Ectodermal cell (in vitro differentiated cells): ENCODE results near the gene RIMBP3C.
"Not testable (repeated sequence)": the region's sequence is repeated elsewhere in the genome, so short reads cannot be mapped to it uniquely, and the experiment has no call there.

Source experiments
- H3K27ac ChIP-seq: 2 replicates; pipeline ENCODE4 v1.7.0; 2013; ENCODE audit warnings: mild to moderate bottlenecking, low read depth, low read length; ENCODE audit not compliant: insufficient read depth, poor library complexity, severe bottlenecking
- H3K27me3 ChIP-seq: 2 replicates; pipeline ENCODE4 v1.7.0; 2013; ENCODE audit warnings: mild to moderate bottlenecking, low read length; ENCODE audit not compliant: insufficient read depth, control insufficient read depth, poor library complexity, severe bottlenecking
- H3K36me3 ChIP-seq: one replicate; pipeline ENCODE4 v1.7.0; 2013; ENCODE audit warnings: low read length; ENCODE audit not compliant: control insufficient read depth, insufficient read depth
- H3K4me1 ChIP-seq: one replicate; pipeline ENCODE4 v1.7.0; 2013; ENCODE audit warnings: low read length; ENCODE audit not compliant: control insufficient read depth, insufficient read depth
- H3K4me3 ChIP-seq: 2 replicates; pipeline ENCODE4 v1.7.0; 2013; ENCODE audit warnings: low read depth, low read length, control low read depth; ENCODE audit not compliant: insufficient read depth
- H3K9me3 ChIP-seq: 2 replicates; pipeline ENCODE4 v1.7.0; 2013; ENCODE audit warnings: mild to moderate bottlenecking, low read length, moderate library complexity; ENCODE audit not compliant: control insufficient read depth
- WGBS, 2 experiments: methylation state at CpG; one replicate each; pipeline ENCODE4 v1.1.7; 2013; ENCODE audit warnings: missing lambda C conversion rate in 2 of 2; 5-methylcytosine and 5-hydroxymethylcytosine counted together

RIMBP3C gene

GRCh38 chr22:21571679-21572078 lies 20.4 kb upstream of the RIMBP3C start:
- WGBS, 2 experiments, result 93 to 96% methylated on average over 4 of the region's 4 CpGs

GRCh38 chr22:21570398-21570797 lies 19.1 kb upstream of the RIMBP3C start:
- H3K9me3 ChIP-seq, result no peaks in the 10 kb centered on the region
- H3K36me3 ChIP-seq, result no peaks in the 10 kb centered on the region
- H3K27me3 ChIP-seq, result no peaks in the 10 kb centered on the region
- 73 to 75% methylated on average over 4 of the region's 4 CpGs for WGBS, 2 experiments
- peaks cover 19% of the 10 kb centered on the region for H3K4me1 ChIP-seq
- no peak overlapping the region for H3K27ac ChIP-seq
- H3K4me3 ChIP-seq, result no peak overlapping the region

More at GRCh38 chr22:21571679-21572078, 20.4 kb upstream of the RIMBP3C start:
- Histone ChIP-seq H3K4me1 (peaks cover 19% of the 10 kb centered on the region), H3K27me3 (no peaks in the 10 kb centered on the region), H3K27ac (no peak overlapping the region), H3K36me3 (no peaks in the 10 kb centered on the region), H3K4me3 (no peak overlapping the region), H3K9me3 (no peaks in the 10 kb centered on the region)

- WGBS, 2 experiments, result 65 to 70% methylated on average over 8 of the region's 8 CpGs
- no peaks in the 10 kb centered on the region for H3K9me3 ChIP-seq
- H3K27ac ChIP-seq, result peak overlapping the region; percentile 6
- H3K36me3 ChIP-seq, result no peaks in the 10 kb centered on the region
- no peaks in the 10 kb centered on the region for H3K27me3 ChIP-seq
- H3K4me3 ChIP-seq, result peak overlapping the region; percentile 8
- H3K4me1 ChIP-seq, result peaks cover 19% of the 10 kb centered on the region
Observed at GRCh38 chr22:21569459-21570170, 18.4 kb upstream of the RIMBP3C start.

- WGBS, 2 experiments, result 73 to 74% methylated on average over 12 of the region's 12 CpGs
- H3K27ac ChIP-seq, result not testable (repeated sequence)
Observed at GRCh38 chr22:21569076-21569427, 17.8 kb upstream of the RIMBP3C start.

GRCh38 chr22:21568347-21569075 lies 17.2 kb upstream of the RIMBP3C start:
- no peaks in the 10 kb centered on the region for H3K9me3 ChIP-seq
- 3 to 5% methylated on average over 26 of the region's 26 CpGs for WGBS, 2 experiments
- no peak overlapping the region for H3K27ac ChIP-seq
- H3K4me3 ChIP-seq, result peak overlapping the region; percentile 93
- no peaks in the 10 kb centered on the region for H3K36me3 ChIP-seq
- H3K27me3 ChIP-seq, result no peaks in the 10 kb centered on the region
- H3K4me1 ChIP-seq, result peaks cover 19% of the 10 kb centered on the region

More at GRCh38 chr22:21569076-21569427, 17.8 kb upstream of the RIMBP3C start:
- peak overlapping the region; percentile 93 for H3K4me3 ChIP-seq
- peaks cover 19% of the 10 kb centered on the region for H3K4me1 ChIP-seq
- not testable (repeated sequence) for H3K9me3 ChIP-seq, H3K27me3 ChIP-seq, H3K36me3 ChIP-seq

GRCh38 chr22:21567456-21568346 lies 16.4 kb upstream of the RIMBP3C start, which contains the start of gene UBE2L3:
Gene UBE2L3, plus strand, starts transcription at chr22:21567714. Its CDS starts 31 bp downstream, at chr22:21567745.
- Histone ChIP-seq H3K9me3 (no peaks in the 10 kb centered on the region), H3K27me3 (no peaks in the 10 kb centered on the region), H3K4me3 (peak within 1 kb of the TSS; percentile 93), H3K27ac (peak within 1 kb of the TSS; percentile 42), H3K4me1 (peaks cover 19% of the 10 kb centered on the region), H3K36me3 (no peaks in the 10 kb centered on the region)
- WGBS, 2 experiments, result 0% methylated on average over 85 of the region's 85 CpGs

- 87 to 92% methylated on average over 6 of the region's 6 CpGs for WGBS, 2 experiments
- Histone ChIP-seq H3K9me3 (no peaks in the 10 kb centered on the region), H3K36me3 (no peaks in the 10 kb centered on the region), H3K4me3 (no peak overlapping the region), H3K4me1 (peaks cover 8% of the 10 kb centered on the region), H3K27me3 (no peaks in the 10 kb centered on the region), H3K27ac (no peak overlapping the region)
Observed at GRCh38 chr22:21564411-21564810, 13.2 kb upstream of the RIMBP3C start.

GRCh38 chr22:21563912-21564311 lies 12.7 kb upstream of the RIMBP3C start:
- Histone ChIP-seq H3K9me3 (no peaks in the 10 kb centered on the region), H3K27ac (no peak overlapping the region), H3K4me3 (no peak overlapping the region), H3K36me3 (no peaks in the 10 kb centered on the region), H3K27me3 (no peaks in the 10 kb centered on the region), H3K4me1 (peaks cover 3% of the 10 kb centered on the region)
- 95 to 97% methylated on average over 8 of the region's 8 CpGs for WGBS, 2 experiments

GRCh38 chr22:21560657-21561056 lies 9.4 kb upstream of the RIMBP3C start:
- no CpG with 5 or more reads among the region's 3 CpGs for WGBS, 2 experiments
- H3K4me3 ChIP-seq, H3K27ac ChIP-seq, H3K4me1 ChIP-seq, H3K9me3 ChIP-seq, H3K27me3 ChIP-seq, H3K36me3 ChIP-seq: not testable (repeated sequence)
